ENCODE data around the gene RBFOX1. TPM values are rescaled to one million over a fixed set of nuclear protein-coding genes. Genes with fewer than 3 reads are reported as not detected.

Gene RBFOX1
- total RNA-seq, 1 donor from 2014 or later: 0.84 TPM

GRCh38 chr16:7742626-7743025 is 410.0 kb downstream of the RBFOX1 start:
- H3K27me3 ChIP-seq (ENCODE audit: insufficient read depth, low read length): no peaks in the 10 kb centered on the region
- no peaks in the 10 kb centered on the region for H3K79me2 ChIP-seq (ENCODE audit: insufficient read depth, low read length)
- H3K4me1 Mint-ChIP-seq (ENCODE audit: low read depth, unreplicated experiment): peaks cover 18% of the 10 kb centered on the region
- H2AFZ ChIP-seq (ENCODE audit: low read depth, low read length): no peak overlapping the region
- TF ChIP-seq, protein P1, sequence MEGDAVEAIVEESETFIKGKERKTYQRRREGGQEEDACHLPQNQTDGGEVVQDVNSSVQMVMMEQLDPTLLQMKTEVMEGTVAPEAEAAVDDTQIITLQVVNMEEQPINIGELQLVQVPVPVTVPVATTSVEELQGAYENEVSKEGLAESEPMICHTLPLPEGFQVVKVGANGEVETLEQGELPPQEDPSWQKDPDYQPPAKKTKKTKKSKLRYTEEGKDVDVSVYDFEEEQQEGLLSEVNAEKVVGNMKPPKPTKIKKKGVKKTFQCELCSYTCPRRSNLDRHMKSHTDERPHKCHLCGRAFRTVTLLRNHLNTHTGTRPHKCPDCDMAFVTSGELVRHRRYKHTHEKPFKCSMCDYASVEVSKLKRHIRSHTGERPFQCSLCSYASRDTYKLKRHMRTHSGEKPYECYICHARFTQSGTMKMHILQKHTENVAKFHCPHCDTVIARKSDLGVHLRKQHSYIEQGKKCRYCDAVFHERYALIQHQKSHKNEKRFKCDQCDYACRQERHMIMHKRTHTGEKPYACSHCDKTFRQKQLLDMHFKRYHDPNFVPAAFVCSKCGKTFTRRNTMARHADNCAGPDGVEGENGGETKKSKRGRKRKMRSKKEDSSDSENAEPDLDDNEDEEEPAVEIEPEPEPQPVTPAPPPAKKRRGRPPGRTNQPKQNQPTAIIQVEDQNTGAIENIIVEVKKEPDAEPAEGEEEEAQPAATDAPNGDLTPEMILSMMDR (IDR thresholded peaks at IDR 0.05; ENCODE audit: insufficient read depth, low read depth, low read length): no peak
- TF ChIP-seq EZH2 (IDR thresholded peaks at IDR 0.05; ENCODE audit: insufficient read depth, low read length): no peak
- no peaks in the 10 kb centered on the region for H4K20me1 ChIP-seq (ENCODE audit: insufficient read depth, low read length)
- H3K27ac ChIP-seq (ENCODE audit: low read depth, low read length): no peak overlapping the region
- no peak overlapping the region for H3K4me3 ChIP-seq (ENCODE audit: insufficient read depth, low read depth, low read length)
- no peak overlapping the region for H3K4me2 ChIP-seq (ENCODE audit: low read length)
- no peaks in the 10 kb centered on the region for H3K27me3 Mint-ChIP-seq (ENCODE audit: low read depth, unreplicated experiment)
- H3K27ac Mint-ChIP-seq (ENCODE audit: unreplicated experiment): no peak overlapping the region
- H3K9me3 Mint-ChIP-seq (ENCODE audit: unreplicated experiment): no peaks in the 10 kb centered on the region
- no peaks in the 10 kb centered on the region for H3K36me3 Mint-ChIP-seq (ENCODE audit: low read depth, unreplicated experiment)
- H3K4me1 ChIP-seq (ENCODE audit: insufficient read depth, low read length): no peaks in the 10 kb centered on the region
- FAIRE-seq (no peak), DNase-seq (ENCODE audit: low read depth) (no peak)
- no peaks in the 10 kb centered on the region for H3K9me3 ChIP-seq (ENCODE audit: insufficient read depth, low read depth, low read length)
- H3K36me3 ChIP-seq (ENCODE audit: insufficient read depth, low read length): no peaks in the 10 kb centered on the region
- H3K9ac ChIP-seq (ENCODE audit: low read length): no peak overlapping the region
- no peak overlapping the region for H3K4me3 Mint-ChIP-seq (ENCODE audit: unreplicated experiment)

DNA sequence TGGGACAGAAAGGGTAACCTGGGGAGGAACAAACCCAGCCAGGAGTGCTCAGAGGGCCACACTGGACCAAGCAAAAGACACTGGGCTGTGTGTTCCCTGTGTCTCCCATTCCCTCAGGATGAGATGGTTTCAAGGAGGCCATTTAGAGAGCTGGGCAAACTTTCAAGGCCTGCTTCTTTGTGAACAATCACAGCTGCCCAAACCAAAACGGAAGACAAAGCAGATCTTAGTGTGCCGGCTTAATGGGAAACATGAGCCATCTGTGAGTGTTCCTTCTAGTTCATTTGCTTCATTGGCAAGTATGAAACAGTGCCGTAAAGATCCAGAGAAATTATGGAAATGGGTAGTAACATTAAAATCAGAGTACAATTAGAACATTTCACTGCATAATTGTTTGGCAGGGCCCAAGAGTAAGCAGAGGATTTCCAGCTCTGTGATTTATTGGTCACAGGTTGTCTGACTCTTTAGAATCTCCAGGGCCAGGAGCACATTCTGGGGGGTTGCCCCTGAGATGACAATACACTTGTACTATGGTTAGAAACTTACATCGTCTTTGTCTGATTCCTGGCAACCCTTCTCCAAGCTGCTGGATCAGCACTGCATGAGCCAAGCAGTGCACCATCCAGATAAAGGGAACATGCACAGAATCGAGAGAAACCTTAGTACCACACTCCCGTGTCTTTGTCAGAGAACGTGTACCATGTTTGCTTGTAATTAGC is 412.1 kb downstream of the RBFOX1 start:
- Histone ChIP-seq H3K36me3 (ENCODE audit: insufficient read depth, low read length) (no peaks in the 10 kb centered on the region), H3K27me3 (ENCODE audit: insufficient read depth, low read length) (no peaks in the 10 kb centered on the region), H3K27ac (ENCODE audit: low read depth, low read length) (no peak overlapping the region), H4K20me1 (ENCODE audit: insufficient read depth, low read length) (no peaks in the 10 kb centered on the region), H2AFZ (ENCODE audit: low read depth, low read length) (no peak overlapping the region), H3K4me2 (ENCODE audit: low read length) (no peak overlapping the region), H3K9ac (ENCODE audit: low read length) (no peak overlapping the region), H3K4me3 (ENCODE audit: insufficient read depth, low read depth, low read length) (peak overlapping the region; percentile 4), H3K4me1 (ENCODE audit: insufficient read depth, low read length) (no peaks in the 10 kb centered on the region), H3K79me2 (ENCODE audit: insufficient read depth, low read length) (no peaks in the 10 kb centered on the region), H3K9me3 (ENCODE audit: insufficient read depth, low read depth, low read length) (no peaks in the 10 kb centered on the region)
- Mint-ChIP-seq H3K36me3 (ENCODE audit: low read depth, unreplicated experiment) (no peaks in the 10 kb centered on the region), H3K4me3 (ENCODE audit: unreplicated experiment) (no peak overlapping the region), H3K4me1 (ENCODE audit: low read depth, unreplicated experiment) (peaks cover 12% of the 10 kb centered on the region), H3K9me3 (ENCODE audit: unreplicated experiment) (no peaks in the 10 kb centered on the region), H3K27ac (ENCODE audit: unreplicated experiment) (no peak overlapping the region), H3K27me3 (ENCODE audit: low read depth, unreplicated experiment) (peaks cover 5% of the 10 kb centered on the region)
- TF ChIP-seq, protein P1 (IDR thresholded peaks at IDR 0.05; ENCODE audit: insufficient read depth, low read depth, low read length): no peak
- TF ChIP-seq EZH2 (IDR thresholded peaks at IDR 0.05; ENCODE audit: insufficient read depth, low read length): no peak
- no peak for FAIRE-seq
- no peak for DNase-seq (ENCODE audit: low read depth)

DNA sequence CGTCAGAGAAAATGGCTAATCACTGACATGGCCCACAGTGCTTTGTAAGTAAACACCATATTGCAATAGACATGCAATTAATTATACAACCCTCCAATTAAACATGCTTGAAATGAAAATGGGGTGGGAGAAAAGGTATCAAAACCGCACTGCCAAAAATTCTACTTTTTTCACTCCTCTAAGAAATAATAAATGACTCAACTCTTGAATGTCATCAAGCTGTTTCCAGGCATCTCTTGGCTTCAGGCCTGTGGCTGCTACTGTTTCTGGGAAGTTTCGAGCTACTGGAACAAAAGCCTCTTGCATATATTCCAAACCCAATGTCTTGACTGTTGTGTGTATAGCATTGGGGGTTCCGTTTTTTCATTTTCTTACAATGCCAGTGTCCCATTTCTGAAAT is 412.6 kb downstream of the RBFOX1 start:
- Mint-ChIP-seq H3K27ac (ENCODE audit: unreplicated experiment) (no peak overlapping the region), H3K9me3 (ENCODE audit: unreplicated experiment) (no peaks in the 10 kb centered on the region), H3K4me1 (ENCODE audit: low read depth, unreplicated experiment) (peaks cover 6% of the 10 kb centered on the region), H3K4me3 (ENCODE audit: unreplicated experiment) (no peak overlapping the region), H3K27me3 (ENCODE audit: low read depth, unreplicated experiment) (peaks cover 7% of the 10 kb centered on the region), H3K36me3 (ENCODE audit: low read depth, unreplicated experiment) (no peaks in the 10 kb centered on the region)
- Histone ChIP-seq H3K79me2 (ENCODE audit: insufficient read depth, low read length) (no peaks in the 10 kb centered on the region), H3K27ac (ENCODE audit: low read depth, low read length) (no peak overlapping the region), H3K9me3 (ENCODE audit: insufficient read depth, low read depth, low read length) (no peaks in the 10 kb centered on the region), H3K4me1 (ENCODE audit: insufficient read depth, low read length) (no peaks in the 10 kb centered on the region), H3K27me3 (ENCODE audit: insufficient read depth, low read length) (no peaks in the 10 kb centered on the region), H3K9ac (ENCODE audit: low read length) (no peak overlapping the region), H3K4me3 (ENCODE audit: insufficient read depth, low read depth, low read length) (no peak overlapping the region), H4K20me1 (ENCODE audit: insufficient read depth, low read length) (no peaks in the 10 kb centered on the region), H2AFZ (ENCODE audit: low read depth, low read length) (no peak overlapping the region), H3K4me2 (ENCODE audit: low read length) (no peak overlapping the region), H3K36me3 (ENCODE audit: insufficient read depth, low read length) (no peaks in the 10 kb centered on the region)
- no peak for DNase-seq (ENCODE audit: low read depth)
- TF ChIP-seq, protein P1 (IDR thresholded peaks at IDR 0.05; ENCODE audit: insufficient read depth, low read depth, low read length): no peak
- TF ChIP-seq EZH2 (IDR thresholded peaks at IDR 0.05; ENCODE audit: insufficient read depth, low read length): no peak
- no peak for FAIRE-seq
